ENCODE measurements around the gene SPTSSA.
A peak's percentile ranks its signal among the peaks of the same experiment; 100 is the strongest.
"Not testable (repeated sequence)": the region's sequence is repeated elsewhere in the genome, so short reads cannot be mapped to it uniquely, and the experiment has no call there.

SPTSSA gene, protein sequence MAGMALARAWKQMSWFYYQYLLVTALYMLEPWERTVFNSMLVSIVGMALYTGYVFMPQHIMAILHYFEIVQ

GRCh38 chr14:34462132-34462893 is at the start of gene SPTSSA:
SPTSSA (minus strand) TSS chr14:34462240; CDS start chr14:34462207, 33 bp downstream.
- TF ChIP-seq, protein P1, sequence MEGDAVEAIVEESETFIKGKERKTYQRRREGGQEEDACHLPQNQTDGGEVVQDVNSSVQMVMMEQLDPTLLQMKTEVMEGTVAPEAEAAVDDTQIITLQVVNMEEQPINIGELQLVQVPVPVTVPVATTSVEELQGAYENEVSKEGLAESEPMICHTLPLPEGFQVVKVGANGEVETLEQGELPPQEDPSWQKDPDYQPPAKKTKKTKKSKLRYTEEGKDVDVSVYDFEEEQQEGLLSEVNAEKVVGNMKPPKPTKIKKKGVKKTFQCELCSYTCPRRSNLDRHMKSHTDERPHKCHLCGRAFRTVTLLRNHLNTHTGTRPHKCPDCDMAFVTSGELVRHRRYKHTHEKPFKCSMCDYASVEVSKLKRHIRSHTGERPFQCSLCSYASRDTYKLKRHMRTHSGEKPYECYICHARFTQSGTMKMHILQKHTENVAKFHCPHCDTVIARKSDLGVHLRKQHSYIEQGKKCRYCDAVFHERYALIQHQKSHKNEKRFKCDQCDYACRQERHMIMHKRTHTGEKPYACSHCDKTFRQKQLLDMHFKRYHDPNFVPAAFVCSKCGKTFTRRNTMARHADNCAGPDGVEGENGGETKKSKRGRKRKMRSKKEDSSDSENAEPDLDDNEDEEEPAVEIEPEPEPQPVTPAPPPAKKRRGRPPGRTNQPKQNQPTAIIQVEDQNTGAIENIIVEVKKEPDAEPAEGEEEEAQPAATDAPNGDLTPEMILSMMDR (IDR thresholded peaks at IDR 0.05; ENCODE audit: borderline replicate concordance, control extremely low read depth, extremely low read depth, insufficient read depth, missing control alignments): no peak
- DNase-seq (ENCODE audit: low spot score): peak; percentile 98
- in situ Hi-C loops (cut with MboI; ENCODE audit: low sequenced_read_pairs, unreplicated experiment): no loop called here

- in situ Hi-C loops (cut with MboI; ENCODE audit: low sequenced_read_pairs, unreplicated experiment): no loop called here
- no peak for DNase-seq (ENCODE audit: low spot score)
- TF ChIP-seq, protein P1 (IDR thresholded peaks at IDR 0.05; ENCODE audit: borderline replicate concordance, control extremely low read depth, extremely low read depth, insufficient read depth, missing control alignments): no peak
Measured at GRCh38 chr14:34507884-34508283, 45.8 kb upstream of the SPTSSA start.

- DNase-seq (ENCODE audit: low spot score): no peak
- TF ChIP-seq, protein P1 (IDR thresholded peaks at IDR 0.05; ENCODE audit: borderline replicate concordance, control extremely low read depth, extremely low read depth, insufficient read depth, missing control alignments): no peak
- in situ Hi-C loops (cut with MboI; ENCODE audit: low sequenced_read_pairs, unreplicated experiment): no loop called here
Measured at GRCh38 chr14:34507459-34507858, 45.4 kb upstream of the SPTSSA start.

GRCh38 chr14:34505124-34505491 is 43.1 kb upstream of the SPTSSA start:
- DNase-seq (ENCODE audit: low spot score); in situ Hi-C loops (cut with MboI; ENCODE audit: low sequenced_read_pairs, unreplicated experiment): not testable (repeated sequence)

DNA sequence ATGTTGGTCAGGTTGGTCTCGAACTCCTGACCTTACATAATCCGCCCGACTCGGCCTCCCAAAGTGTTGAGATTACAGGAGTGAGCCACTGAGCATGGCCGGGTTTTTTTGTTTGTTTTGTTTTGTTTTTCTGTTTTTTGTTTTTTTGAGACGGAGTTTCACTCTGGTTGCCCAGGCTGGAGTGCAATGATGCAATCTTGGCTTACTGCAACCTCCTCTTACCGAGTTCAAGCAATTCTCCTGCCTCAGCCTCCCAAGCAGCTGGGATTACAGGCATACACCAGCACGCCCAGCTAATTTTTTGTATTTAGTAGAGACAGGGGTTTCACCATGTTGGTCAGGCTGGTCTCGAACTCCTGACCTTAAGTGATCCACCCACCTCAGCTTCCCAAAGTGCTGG is 42.0 kb upstream of the SPTSSA start:
- DNase-seq (ENCODE audit: low spot score); in situ Hi-C loops (cut with MboI; ENCODE audit: low sequenced_read_pairs, unreplicated experiment): not testable (repeated sequence)

- DNase-seq (ENCODE audit: low spot score): no peak
Measured at GRCh38 chr14:34502545-34503225, 40.6 kb upstream of the SPTSSA start.

GRCh38 chr14:34502001-34502400 is 40.0 kb upstream of the SPTSSA start:
- TF ChIP-seq, protein P1 (IDR thresholded peaks at IDR 0.05; ENCODE audit: borderline replicate concordance, control extremely low read depth, extremely low read depth, insufficient read depth, missing control alignments): no peak
- in situ Hi-C loops (cut with MboI; ENCODE audit: low sequenced_read_pairs, unreplicated experiment): no loop called here

More at GRCh38 chr14:34502545-34503225, 40.6 kb upstream of the SPTSSA start:
- in situ Hi-C loops (cut with MboI; ENCODE audit: low sequenced_read_pairs, unreplicated experiment): no loop called here
- TF ChIP-seq, protein P1 (IDR thresholded peaks at IDR 0.05; ENCODE audit: borderline replicate concordance, control extremely low read depth, extremely low read depth, insufficient read depth, missing control alignments): no peak

More at GRCh38 chr14:34502001-34502400, 40.0 kb upstream of the SPTSSA start:
- no peak for DNase-seq (ENCODE audit: low spot score)
